CD4-positive, alpha-beta memory T cell (primary cell): Measurements from ENCODE around the gene XPR1. TPM values are rescaled to one million over a fixed set of nuclear protein-coding genes. Genes with fewer than 3 reads are reported as not detected.

Experiments
- CTCF ChIA-PET: fragments of 350-600 bp; sonication (Branson Sonifier 250); formaldehyde crosslinking; loops from one replicate; lab custom pipeline; 2021; ENCODE audit warnings: inconsistent platforms; ENCODE audit not compliant: partially characterized antibody; lab: Charles Lee
- POLR2A ChIA-PET: fragments of 350-600 bp; sonication (Branson Sonifier 250); formaldehyde crosslinking; loops from one replicate; lab custom pipeline; 2021; ENCODE audit not compliant: partially characterized antibody; lab: Charles Lee
- DNase-seq, 5 donors: peaks; one replicate each; pipeline versions ENCODE4 v3.0.0 to v3.0.0-alpha.2; 2020 to 2022; ENCODE audit warnings: mixed read lengths in 1 of 5
- H3K27ac ChIP-seq: one replicate; pipeline ENCODE4 v1.7.0; 2013; ENCODE audit warnings: low read depth, low read length
- H3K27me3 ChIP-seq: 2 replicates; pipeline ENCODE4 v1.7.0; 2013; ENCODE audit warnings: mild to moderate bottlenecking, low read length, moderate library complexity; ENCODE audit not compliant: insufficient read depth
- H3K36me3 ChIP-seq: 2 replicates; pipeline ENCODE4 v1.7.0; 2013; ENCODE audit warnings: mild to moderate bottlenecking, low read length, moderate library complexity; ENCODE audit not compliant: insufficient read depth
- H3K4me1 ChIP-seq: 2 replicates; pipeline ENCODE4 v1.7.0; 2013; ENCODE audit warnings: mild to moderate bottlenecking, low read length, moderate library complexity; ENCODE audit not compliant: insufficient read depth
- H3K4me3 ChIP-seq, 2 donors: one replicate each; pipeline ENCODE4 v1.7.0; 2013; ENCODE audit warnings: low read length in 2 of 2, mild to moderate bottlenecking in 1 of 2
- H3K9me3 ChIP-seq, 2 donors: one replicate each; pipeline ENCODE4 v1.7.0; 2013; ENCODE audit warnings: low read length in 2 of 2, control low read depth in 1 of 2; ENCODE audit not compliant: control insufficient read depth in 1 of 2
- H3K27ac Mint-ChIP-seq, 7 donors: one replicate each; pipeline ENCODE4 v1.8.0; 2020 to 2021; ENCODE audit warnings: mixed read lengths in 7 of 7, mild to moderate bottlenecking in 6 of 7, inconsistent platforms in 3 of 7, moderate library complexity in 3 of 7
- H3K27me3 Mint-ChIP-seq, 2 donors: one replicate each; pipeline ENCODE4 v1.8.0; 2020 to 2021; ENCODE audit warnings: mixed read lengths in 2 of 2
- H3K36me3 Mint-ChIP-seq, 2 donors: one replicate each; pipeline ENCODE4 v1.8.0; 2020 to 2021; ENCODE audit warnings: mixed read lengths in 2 of 2, inconsistent platforms in 1 of 2, mild to moderate bottlenecking in 1 of 2
- H3K4me1 Mint-ChIP-seq, 4 donors: one replicate each; pipeline ENCODE4 v1.8.0; 2020 to 2021; ENCODE audit warnings: mixed read lengths in 4 of 4, mild to moderate bottlenecking in 1 of 4
- H3K4me3 Mint-ChIP-seq, 8 donors: one replicate each; pipeline ENCODE4 v1.8.0; 2020 to 2021; ENCODE audit warnings: mixed read lengths in 8 of 8, mild to moderate bottlenecking in 7 of 8, moderate library complexity in 6 of 8, inconsistent platforms in 3 of 8
- H3K9me3 Mint-ChIP-seq, 8 donors: one replicate each; pipeline ENCODE4 v1.8.0; 2020 to 2021; ENCODE audit warnings: mixed read lengths in 8 of 8, mild to moderate bottlenecking in 5 of 8, inconsistent platforms in 3 of 8, moderate library complexity in 1 of 8
- intact Hi-C: fragments of 100-400 bp; cut with micrococcal nuclease; formaldehyde crosslinking; loops from one replicate; pipeline ENCODE4 v1.15.1; 2023
- polyA plus RNA-seq, 2 donors: library from polyadenylated mRNA; unstranded; fragments of 300-500 nt; fragmentation: Illumina TruSeq; gene quantifications; one replicate each; pipeline ENCODE4 v1.2.3, GENCODE V29; 2021
- total RNA-seq, 2 experiments: library from RNA; stranded (reverse); gene quantifications; one replicate each; pipeline ENCODE4 v1.2.3, GENCODE V29; 2021

XPR1 gene
- total and polyA plus RNA-seq, 4 experiments from 2014 or later = 6.5 to 17.0 (median 12.6) TPM

DNA sequence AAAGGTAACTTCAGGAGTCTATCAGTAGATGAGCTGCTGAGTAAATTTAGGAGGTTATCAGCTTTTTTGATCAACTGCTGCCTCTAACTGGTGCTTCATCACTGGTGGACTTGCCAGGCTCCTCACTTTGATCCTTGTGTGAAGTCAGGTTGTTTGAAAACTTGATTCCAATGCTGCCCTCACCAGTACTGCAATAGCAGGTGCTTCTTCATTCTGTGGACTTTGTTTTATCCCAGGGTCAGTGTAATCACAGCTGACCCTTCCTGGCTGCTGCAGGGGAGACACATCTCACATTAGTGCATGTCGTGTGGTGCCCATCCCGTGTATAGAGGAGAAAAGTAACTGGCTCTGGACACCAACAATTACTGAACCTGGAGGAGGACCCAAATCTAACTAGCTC is 260.9 kb downstream of the XPR1 start:
- Mint-ChIP-seq H3K27me3 (no peaks in the 10 kb centered on the region), H3K4me1 (peaks cover 4% of the 10 kb centered on the region in 4 donors), H3K9me3 (peaks cover 0 to 3% (median 0%) of the 10 kb centered on the region in 8 donors), H3K4me3 (no peak overlapping the region), H3K36me3 (peaks cover 1 to 8% of the 10 kb centered on the region in 2 donors), H3K27ac (no peak overlapping the region)
- ChIA-PET CTCF (interaction anchor here (1.1 kb wide), 1 partner anchor 9 kb away, joined by 3 read pairs; no protein-coding TSS in a partner anchor), POLR2A (no interaction called here)
- Histone ChIP-seq H3K27me3 (no peaks in the 10 kb centered on the region), H3K4me1 (peaks cover 3% of the 10 kb centered on the region), H3K36me3 (no peaks in the 10 kb centered on the region), H3K27ac (no peak overlapping the region), H3K9me3 (no peaks in the 10 kb centered on the region), H3K4me3 (no peak overlapping the region)
- DNase-seq = no peak
- intact Hi-C loops = no loop called here

DNA sequence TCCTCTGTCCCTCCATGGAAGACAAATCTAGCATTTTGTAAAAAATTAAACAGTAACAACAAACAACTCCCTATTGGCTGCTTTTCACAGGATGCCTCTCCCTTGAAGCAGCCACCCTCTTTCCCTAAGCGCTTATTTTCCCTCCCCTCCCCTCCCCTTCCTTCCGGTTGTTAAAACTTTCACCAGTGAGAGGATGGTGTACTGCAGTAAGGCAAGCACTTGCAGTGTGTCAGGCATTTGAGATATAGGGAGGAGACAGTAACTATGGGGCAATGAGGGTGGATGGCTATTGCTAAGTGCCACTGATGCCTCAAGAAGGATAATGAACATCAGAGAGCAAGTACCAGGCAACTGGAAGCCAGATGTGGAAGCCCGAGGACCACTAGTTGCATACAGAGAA is 261.8 kb downstream of the XPR1 start:
- Histone ChIP-seq H3K27me3 (no peaks in the 10 kb centered on the region), H3K4me3 (no peak overlapping the region), H3K4me1 (peaks cover 3% of the 10 kb centered on the region), H3K27ac (no peak overlapping the region), H3K9me3 (no peaks in the 10 kb centered on the region), H3K36me3 (no peaks in the 10 kb centered on the region)
- ChIA-PET POLR2A (no interaction called here), CTCF (interaction anchor here (1.1 kb wide), 1 partner anchor 8 kb away, joined by 3 read pairs; no protein-coding TSS in a partner anchor)
- H3K36me3 Mint-ChIP-seq = peaks cover 0 to 8% of the 10 kb centered on the region in 2 donors
- H3K27ac Mint-ChIP-seq = peak overlapping the region in 1 of 7 donors; percentile 53
- peaks cover 0 to 6% (median 0%) of the 10 kb centered on the region in 8 donors for H3K9me3 Mint-ChIP-seq
- peaks cover 4% of the 10 kb centered on the region in 4 donors for H3K4me1 Mint-ChIP-seq
- intact Hi-C loops = no loop called here
- no peak for DNase-seq
- no peak overlapping the region for H3K4me3 Mint-ChIP-seq
- no peaks in the 10 kb centered on the region for H3K27me3 Mint-ChIP-seq

DNA sequence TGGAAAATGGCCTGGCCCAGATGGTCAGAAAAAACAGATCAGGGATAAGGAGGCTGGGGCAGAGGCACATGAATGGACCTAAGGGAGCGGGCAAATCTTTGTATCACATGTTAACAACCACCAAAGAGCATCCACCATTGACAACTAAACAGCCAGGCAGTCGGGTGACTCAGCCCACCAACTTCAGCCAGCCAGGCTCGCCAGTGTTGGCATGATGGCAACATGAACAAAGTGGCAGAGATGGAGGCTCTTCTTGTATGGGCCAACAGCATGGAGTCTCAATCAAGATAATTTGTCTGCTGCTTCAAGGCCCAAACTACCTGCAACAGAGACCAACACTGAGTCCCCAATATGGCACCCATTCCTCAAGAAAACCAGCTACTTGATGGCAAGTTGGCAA is 264.3 kb downstream of the XPR1 start:
- peaks cover 0 to 8% of the 10 kb centered on the region in 2 donors for H3K36me3 Mint-ChIP-seq
- H3K4me1 Mint-ChIP-seq = peaks cover 4% of the 10 kb centered on the region in 4 donors
- CTCF ChIA-PET = no interaction called here
- Histone ChIP-seq H3K27ac (no peak overlapping the region), H3K9me3 (no peaks in the 10 kb centered on the region), H3K4me1 (peaks cover 3% of the 10 kb centered on the region), H3K27me3 (no peaks in the 10 kb centered on the region), H3K4me3 (no peak overlapping the region), H3K36me3 (no peaks in the 10 kb centered on the region)
- DNase-seq = no peak
- peaks cover 0 to 4% of the 10 kb centered on the region in 2 donors for H3K27me3 Mint-ChIP-seq
- POLR2A ChIA-PET = no interaction called here
- intact Hi-C loops = no loop called here
- no peak overlapping the region for H3K4me3 Mint-ChIP-seq
- H3K27ac Mint-ChIP-seq = no peak overlapping the region
- H3K9me3 Mint-ChIP-seq = peaks cover 0 to 6% (median 0%) of the 10 kb centered on the region in 8 donors

DNA sequence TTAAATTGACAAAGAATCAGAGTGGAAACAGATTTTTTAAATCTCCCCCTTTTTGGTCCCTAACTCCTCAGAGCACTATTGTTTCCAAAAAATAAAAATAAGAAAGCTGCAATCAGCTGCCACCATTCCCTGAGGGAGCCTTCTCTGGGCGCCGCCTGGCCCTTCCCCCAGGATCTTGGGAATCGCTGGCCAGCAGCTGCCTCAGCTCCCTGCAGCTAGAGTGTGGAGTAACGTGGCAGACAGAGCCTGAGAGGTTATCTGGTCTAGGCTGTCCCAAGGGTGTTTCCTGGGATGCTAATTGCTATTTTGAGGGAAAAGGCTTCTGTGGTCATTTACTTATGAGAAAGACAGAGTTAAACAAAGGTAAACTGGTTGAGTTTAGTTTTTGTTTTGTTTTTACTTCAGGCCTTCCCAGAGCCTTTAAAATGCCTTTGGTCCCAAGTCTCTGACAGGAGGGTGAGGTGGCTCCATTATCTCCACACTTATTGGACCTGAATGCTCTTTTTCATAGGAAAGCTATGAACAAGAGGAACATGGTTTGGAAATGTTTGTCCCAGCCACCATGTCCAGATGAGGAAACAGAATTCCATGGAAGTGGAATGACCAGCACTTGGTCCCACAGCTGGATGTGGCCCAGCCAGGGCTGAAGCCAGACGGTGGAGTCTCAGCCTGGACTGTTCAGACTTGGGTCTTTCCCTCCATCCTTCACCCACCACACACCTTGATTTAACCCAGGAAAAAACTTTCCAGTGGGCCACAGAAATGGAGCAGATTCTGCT is 266.8 kb downstream of the XPR1 start:
- ChIA-PET CTCF (interaction anchor here (1.5 kb wide), 1 partner anchor 10 kb away, joined by 3 read pairs; no protein-coding TSS in a partner anchor), POLR2A (no interaction called here)
- intact Hi-C loops = no loop called here
- Mint-ChIP-seq H3K9me3 (peaks cover 0 to 6% (median 0%) of the 10 kb centered on the region in 8 donors), H3K36me3 (peaks cover 0 to 8% of the 10 kb centered on the region in 2 donors), H3K4me3 (no peak overlapping the region), H3K4me1 (peaks cover 3% of the 10 kb centered on the region in 4 donors), H3K27ac (no peak overlapping the region), H3K27me3 (peaks cover 3 to 9% of the 10 kb centered on the region in 2 donors)
- Histone ChIP-seq H3K4me3 (no peak overlapping the region), H3K27ac (no peak overlapping the region), H3K36me3 (no peaks in the 10 kb centered on the region), H3K9me3 (no peaks in the 10 kb centered on the region), H3K27me3 (no peaks in the 10 kb centered on the region), H3K4me1 (peaks cover under 1% of the 10 kb centered on the region)
- no peak for DNase-seq

DNA sequence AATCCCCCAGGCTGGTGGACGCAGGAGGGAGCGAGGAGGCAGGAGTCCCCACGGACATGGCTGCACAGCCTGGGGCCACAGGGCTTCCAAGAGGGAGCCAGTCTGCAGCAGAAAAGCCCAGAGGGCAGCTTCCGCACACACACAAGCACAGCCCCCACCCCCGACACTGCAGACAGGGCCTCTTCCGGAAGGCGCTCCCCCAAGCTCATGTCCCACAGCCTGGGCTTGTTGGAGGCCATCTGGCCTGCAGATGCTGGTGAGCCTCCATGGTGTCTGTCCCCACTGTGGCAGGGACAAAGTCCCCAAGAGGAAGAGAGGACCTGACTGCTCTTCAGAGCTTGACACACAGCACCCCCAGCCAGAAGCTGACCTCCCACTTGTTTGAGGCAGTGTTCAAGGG is 267.4 kb downstream of the XPR1 start:
- no peaks in the 10 kb centered on the region for H3K9me3 ChIP-seq
- H3K4me1 Mint-ChIP-seq = no peaks in the 10 kb centered on the region
- H3K4me3 Mint-ChIP-seq = no peak overlapping the region
- H3K27ac Mint-ChIP-seq = no peak overlapping the region
- CTCF ChIA-PET = no interaction called here
- peaks cover 0 to 8% of the 10 kb centered on the region in 2 donors for H3K36me3 Mint-ChIP-seq
- no peaks in the 10 kb centered on the region for H3K4me1 ChIP-seq
- peaks cover 0 to 6% (median 0%) of the 10 kb centered on the region in 8 donors for H3K9me3 Mint-ChIP-seq
- intact Hi-C loops = no loop called here
- no peaks in the 10 kb centered on the region for H3K27me3 ChIP-seq
- no peaks in the 10 kb centered on the region for H3K36me3 ChIP-seq
- peaks cover 3 to 9% of the 10 kb centered on the region in 2 donors for H3K27me3 Mint-ChIP-seq
- no peak overlapping the region for H3K27ac ChIP-seq
- no peak for DNase-seq
- no peak overlapping the region for H3K4me3 ChIP-seq
- POLR2A ChIA-PET = no interaction called here

DNA sequence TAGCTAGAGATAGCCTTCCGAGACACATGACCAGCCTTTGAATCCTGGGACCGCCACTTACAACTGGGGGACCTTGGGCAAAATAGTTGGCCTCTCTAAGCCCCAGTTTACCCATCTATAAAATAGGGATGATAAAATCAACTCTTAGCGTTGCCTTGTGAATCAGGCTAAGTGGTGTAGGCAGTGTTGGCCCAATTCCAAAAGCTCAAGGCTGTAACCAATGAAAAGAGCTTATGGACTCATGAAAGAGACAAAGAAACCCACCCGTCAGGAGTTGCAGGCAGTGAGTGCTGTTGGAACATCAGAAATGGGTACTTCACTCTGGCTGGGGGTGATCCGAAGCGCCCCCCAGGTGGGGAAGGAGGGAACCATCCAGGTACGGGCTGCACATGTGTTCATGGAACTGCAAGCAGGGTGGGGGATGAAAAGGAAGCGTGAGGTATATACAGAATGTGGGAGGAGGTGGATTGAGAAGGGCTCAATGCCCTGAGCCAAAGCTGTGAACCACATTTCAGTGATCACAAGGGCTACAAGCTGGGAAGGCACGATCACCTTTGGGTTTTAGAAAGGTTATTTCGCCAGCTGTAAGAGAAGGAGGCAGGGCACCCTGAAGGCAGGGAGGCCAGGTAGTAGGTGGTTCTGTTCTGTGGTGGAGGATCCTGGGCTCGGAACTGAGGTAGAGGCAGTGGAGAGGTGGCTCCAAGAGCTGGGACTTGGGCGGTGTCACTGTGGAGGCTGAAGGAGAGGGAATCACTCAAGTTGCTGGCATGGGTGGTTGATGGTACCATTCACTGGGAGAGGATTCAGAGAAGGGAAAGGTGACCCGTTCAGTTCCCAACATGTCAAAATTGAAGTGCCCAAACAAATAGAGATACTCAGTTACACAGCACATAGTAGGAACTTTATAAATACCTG is 269.5 kb downstream of the XPR1 start:
- Histone ChIP-seq H3K9me3 (no peaks in the 10 kb centered on the region), H3K4me1 (no peaks in the 10 kb centered on the region), H3K4me3 (no peak overlapping the region), H3K27me3 (no peaks in the 10 kb centered on the region), H3K27ac (no peak overlapping the region), H3K36me3 (no peaks in the 10 kb centered on the region)
- H3K27me3 Mint-ChIP-seq = peaks cover 3 to 9% of the 10 kb centered on the region in 2 donors
- ChIA-PET CTCF (interaction anchor here (0.6 kb wide), 1 partner anchor 8 kb away, joined by 3 read pairs; no protein-coding TSS in a partner anchor), POLR2A (no interaction called here)
- H3K36me3 Mint-ChIP-seq = no peaks in the 10 kb centered on the region
- no peaks in the 10 kb centered on the region for H3K4me1 Mint-ChIP-seq
- intact Hi-C loops = no loop called here
- H3K4me3 Mint-ChIP-seq = peak overlapping the region in 1 of 8 donors; percentile 18
- H3K27ac Mint-ChIP-seq = peak overlapping the region in 1 of 7 donors; percentile 41
- H3K9me3 Mint-ChIP-seq = peaks cover 0 to 6% (median 0%) of the 10 kb centered on the region in 8 donors
- DNase-seq = peak in 1 of 5 donors; percentile 38

DNA sequence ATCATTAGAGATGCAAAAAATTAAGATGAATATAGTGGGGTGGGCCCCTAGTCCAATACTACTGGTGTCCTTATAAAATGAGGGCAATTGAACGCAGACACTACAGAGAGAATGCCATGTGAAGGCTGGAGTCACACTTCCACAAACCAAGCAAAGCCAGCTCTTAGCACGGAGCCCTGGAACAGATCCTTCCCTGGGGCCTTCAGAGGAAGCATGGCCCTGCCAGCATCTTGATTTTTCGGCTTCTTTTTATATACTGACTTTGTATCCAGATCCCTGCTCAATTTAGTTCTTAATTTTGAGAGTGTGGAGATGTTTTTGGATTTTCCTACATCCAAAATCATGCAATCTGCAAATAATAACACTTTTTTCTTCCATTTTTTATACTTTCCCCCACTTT is 270.7 kb downstream of the XPR1 start:
- Histone ChIP-seq H3K4me1 (no peaks in the 10 kb centered on the region), H3K4me3 (no peak overlapping the region), H3K36me3 (no peaks in the 10 kb centered on the region), H3K27ac (no peak overlapping the region), H3K9me3 (no peaks in the 10 kb centered on the region), H3K27me3 (no peaks in the 10 kb centered on the region)
- H3K27ac Mint-ChIP-seq = no peak overlapping the region
- no peak overlapping the region for H3K4me3 Mint-ChIP-seq
- no peaks in the 10 kb centered on the region for H3K4me1 Mint-ChIP-seq
- H3K27me3 Mint-ChIP-seq = peaks cover 3 to 13% of the 10 kb centered on the region in 2 donors
- CTCF ChIA-PET = no interaction called here
- POLR2A ChIA-PET = no interaction called here
- intact Hi-C loops = no loop called here
- no peaks in the 10 kb centered on the region for H3K36me3 Mint-ChIP-seq
- peaks cover 0 to 6% (median 0%) of the 10 kb centered on the region in 8 donors for H3K9me3 Mint-ChIP-seq
- no peak for DNase-seq
